Activated naive CD4-positive, alpha-beta T cell treated with Interleukin-2 at 50 U/mL for 16 hours (primary cell): ENCODE data around the gene LYRM4.

Experiments
- DNase-seq: peaks from one replicate; pipeline ENCODE4 v3.0.0-alpha.2; 2020

Gene LYRM4

DNA sequence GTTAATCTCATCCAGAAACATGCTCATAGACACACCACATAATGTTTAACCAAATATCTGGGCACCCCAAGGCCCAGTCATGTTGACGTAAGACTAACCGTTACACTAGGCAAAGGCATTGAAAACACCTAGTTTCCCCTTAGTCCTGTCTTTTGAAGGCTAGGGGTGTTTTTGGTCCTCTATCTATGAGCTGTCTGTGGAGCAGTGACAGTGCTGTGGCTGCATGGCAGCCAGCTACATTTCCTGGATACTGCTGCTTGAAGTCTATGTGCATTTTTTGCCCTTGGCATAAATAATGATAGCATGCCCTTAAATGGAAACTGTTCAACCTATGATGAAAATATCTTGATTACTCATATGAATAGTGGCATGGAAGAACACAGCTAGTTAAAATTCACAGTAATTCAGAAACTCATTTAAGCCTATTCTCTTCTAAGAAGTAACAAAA lies 19.2 kb upstream of the LYRM4 start:
- peak; percentile 42 for DNase-seq

DNA sequence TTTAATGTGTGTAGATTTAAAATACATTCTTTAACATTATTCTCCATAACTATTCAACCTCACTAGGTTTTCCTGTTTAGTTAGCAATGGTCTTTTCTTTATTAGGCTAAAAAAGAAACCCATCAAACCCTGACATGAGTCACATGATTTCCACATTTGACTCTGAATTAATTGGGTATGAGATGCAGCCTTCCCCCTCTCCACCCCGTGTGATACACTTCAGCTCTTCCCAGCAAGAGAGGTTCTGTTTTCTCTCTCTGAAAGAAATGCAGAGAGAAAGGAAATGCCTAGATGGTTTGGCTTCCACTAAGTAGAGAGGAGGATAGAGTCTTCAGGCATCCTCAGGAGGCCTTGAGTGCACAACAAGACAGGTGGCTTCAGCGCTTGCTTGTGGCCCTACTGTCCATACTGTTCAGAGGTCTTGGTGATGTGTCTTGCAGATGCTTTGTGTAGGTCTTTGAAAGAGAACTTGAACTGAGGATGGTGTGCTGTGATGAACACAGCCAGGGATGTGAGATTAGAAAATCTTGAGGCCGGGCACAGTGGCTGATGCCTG lies 17.9 kb upstream of the LYRM4 start:
- DNase-seq = no peak

DNA sequence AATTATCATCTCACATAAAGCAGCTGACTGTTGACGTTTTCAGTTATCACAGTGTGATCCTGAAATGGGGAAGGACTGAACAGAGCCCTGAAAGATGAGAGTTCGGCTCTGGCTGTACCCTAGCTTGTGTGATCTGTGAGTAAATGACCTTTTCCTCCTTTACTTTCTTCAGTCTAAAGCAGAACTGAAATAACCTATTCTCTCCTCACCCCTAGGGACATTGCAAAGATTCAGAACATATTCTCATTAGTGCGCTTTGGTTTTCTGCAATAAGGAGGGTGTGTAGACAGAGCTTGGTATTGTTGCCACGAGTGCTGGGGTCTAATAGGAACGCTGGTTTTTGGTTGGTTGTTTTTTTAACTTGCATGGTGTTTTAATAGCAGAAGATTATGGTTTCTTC lies 17.3 kb upstream of the LYRM4 start:
- DNase-seq = no peak

DNA sequence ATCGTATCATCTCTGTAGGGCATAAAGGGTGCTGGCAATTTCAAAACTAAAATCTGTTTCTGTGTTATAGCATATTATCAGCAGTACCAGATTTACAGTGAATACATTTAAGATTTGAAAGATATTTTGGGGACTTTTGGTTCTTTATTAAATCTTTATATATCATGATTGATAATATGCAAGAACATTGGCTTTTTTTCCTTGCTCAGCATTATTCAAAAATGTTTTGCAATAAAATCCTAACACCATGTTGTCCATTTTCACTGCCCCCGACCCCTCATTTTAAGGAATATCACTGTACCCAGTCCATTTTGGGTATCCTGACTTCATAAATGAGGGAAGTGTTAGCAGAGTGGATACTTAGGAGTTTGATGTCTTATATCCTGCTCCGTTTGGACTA lies 16.8 kb upstream of the LYRM4 start:
- no peak for DNase-seq

DNA sequence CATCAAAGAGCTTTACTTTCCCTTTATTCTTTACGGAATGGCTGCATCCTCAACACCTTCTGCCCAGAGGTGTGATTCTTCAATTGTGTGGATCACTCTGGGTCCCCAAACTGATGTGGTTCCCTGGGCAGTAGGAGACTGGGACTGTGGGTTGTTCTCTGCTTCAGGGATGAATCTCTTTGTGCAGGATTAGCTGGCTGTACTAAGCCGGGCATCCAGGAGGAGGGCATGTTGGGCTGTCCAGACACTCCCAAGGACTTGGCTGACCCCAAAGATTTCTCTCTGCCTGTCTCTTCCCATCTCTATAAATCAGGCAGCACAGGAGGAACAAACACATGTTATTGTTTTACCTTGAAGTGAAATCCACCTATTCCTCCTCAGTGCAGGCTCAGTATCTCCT lies 15.8 kb upstream of the LYRM4 start:
- no peak for DNase-seq

DNA sequence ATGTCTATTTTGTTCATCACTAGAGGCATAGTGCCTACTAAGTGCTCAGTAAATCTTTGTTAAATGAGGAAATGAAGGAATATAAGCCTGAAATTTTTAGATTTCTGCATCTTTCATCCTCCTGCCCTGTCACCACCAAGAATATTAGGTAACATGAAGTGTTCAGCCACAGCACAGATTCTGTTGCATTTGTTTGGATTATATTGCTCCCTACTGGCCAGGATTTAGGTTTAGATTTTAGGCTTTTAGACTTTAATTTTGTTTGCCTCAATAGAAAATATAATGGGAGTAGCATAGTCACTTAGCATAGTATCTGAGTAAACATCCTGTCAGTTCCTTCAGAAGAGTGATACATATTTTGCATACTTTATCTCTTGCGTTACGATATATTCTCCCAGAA lies 14.7 kb upstream of the LYRM4 start:
- no peak for DNase-seq

DNA sequence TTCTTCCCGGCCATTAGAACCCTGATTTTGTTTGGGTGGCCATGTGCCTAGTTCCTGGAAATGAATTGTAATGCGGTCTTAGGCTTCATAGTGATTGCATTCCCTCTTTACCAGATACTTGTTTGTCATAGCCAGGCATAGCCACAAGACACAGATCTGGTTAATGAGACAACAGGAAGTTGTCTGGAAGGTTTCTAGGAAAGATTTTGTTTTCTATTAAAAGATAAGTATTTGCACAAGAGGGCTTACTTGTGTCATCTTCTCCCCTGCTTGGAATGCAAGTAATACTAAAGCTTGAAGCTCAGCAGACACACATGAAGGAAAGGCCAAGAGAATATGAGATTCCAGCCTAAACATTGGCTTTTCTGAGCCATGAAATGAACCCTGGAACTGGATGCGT lies 13.5 kb upstream of the LYRM4 start:
- no peak for DNase-seq

DNA sequence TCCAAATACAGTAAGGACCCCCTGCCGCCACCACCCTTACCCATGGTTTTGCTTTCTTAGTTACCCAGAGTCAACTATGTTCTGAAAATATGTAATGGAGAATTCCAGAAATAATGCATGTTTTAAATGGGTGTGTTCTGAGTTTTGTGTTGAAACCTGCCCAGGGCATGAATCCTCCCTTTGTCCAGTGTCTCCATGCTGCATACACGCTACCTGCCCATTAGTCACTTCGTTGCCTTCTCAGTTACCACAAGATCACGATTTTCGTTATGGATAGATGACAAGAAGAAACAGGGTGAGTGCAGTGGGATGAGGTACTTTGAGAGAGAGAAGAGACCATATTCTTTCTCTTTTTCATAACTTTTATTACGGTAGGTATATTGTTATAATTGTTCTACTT lies 11.2 kb upstream of the LYRM4 start:
- DNase-seq = no peak

DNA sequence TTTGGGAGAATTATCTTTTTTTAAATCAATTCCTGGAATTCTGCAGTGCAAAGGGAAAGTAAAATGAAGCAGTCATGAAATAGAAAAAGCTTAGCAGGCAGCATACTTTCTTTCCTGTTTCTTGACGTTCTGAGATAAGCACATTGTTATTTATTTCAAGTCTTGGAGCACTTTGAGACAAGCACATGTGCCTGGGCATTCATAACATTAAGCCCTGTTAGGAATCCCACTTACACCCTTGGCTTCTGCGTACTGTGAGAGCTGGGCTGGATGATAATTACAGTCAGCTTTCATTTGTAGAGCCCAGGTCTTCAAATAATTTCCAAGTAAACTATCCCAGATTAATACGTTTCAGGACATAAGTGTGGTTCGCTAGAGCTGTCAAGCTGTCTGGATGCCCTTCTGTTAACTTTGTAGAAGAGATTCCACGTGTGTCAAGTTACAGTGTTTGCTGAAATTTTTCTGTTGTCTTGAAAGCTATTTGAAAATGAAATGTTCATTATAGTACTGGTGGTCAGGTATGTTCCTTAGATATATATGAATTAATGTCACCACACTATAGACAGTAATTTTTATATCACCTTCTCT lies 9.4 kb upstream of the LYRM4 start:
- DNase-seq = no peak

DNA sequence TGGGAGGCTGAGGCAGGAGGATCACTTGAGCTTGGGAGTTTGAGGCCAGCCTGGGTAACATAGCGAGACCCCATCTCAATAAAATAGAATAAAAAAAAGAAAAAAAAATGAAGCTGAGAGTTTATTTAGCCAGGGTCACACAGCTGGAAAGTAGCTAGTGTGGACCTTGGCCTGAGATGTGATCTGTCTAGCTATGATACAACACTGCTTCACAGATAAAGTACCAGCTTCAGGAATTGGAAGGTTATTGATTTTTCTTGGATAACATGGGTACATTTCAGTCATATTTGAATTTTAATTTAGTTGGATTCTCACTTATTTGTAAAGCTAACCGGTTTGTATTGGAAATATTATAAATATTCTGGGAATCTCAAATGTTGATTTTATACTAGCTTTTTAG lies 5.7 kb upstream of the LYRM4 start:
- no peak for DNase-seq

DNA sequence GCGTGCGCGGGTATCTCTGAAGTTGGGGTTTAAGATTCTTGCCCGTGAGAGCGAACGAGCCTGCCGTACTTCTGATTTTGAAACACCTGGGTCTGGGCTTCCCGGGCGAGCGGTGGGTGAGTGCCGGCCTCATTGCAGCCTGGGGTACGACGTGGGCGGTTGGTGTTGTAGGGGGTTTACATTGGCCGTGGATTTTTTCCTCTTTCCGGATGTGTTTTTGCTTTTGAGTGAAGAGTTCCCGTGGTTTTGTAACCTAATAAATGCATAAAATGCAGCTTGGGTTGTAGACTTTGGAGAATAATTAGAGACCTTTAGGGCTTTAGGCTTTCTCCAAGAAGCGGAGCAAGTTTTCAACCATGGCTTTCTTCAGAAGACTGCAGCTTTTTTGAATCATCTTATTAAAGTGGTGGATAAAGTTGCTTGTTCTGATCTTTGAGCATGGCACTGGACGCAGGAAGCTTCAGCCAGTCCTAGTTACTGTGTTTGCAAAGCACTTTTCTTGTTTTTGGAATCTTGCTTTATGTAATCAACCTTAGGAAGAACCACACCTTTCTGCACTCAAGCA lies 877 bp upstream of the LYRM4 start:
- DNase-seq = no peak

DNA sequence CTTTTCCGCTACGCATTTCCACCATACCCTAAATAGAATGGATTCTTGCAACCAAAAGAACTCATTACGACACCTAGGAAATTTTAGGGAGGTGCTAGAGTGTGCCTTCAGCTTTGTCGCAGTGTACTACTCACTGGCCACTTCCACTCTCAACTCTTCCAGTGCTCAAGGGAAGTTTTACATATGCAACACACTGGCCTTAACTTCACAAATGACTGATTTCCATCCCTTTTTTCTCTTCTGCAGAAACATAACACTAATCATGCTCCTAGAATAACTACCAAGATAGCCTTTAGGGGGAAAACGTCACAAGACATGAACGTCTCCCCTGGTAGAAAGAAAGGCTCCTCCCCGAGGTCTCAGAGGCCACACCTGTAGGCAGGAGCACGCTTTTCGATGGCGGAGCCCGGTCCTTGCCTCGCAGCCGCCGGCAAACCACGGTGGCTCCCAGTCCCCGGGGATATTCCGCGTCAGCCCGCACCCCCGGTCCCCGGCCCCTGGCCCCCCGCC lies 584 bp downstream of the LYRM4 start:
- DNase-seq = peak; percentile 82

DNA sequence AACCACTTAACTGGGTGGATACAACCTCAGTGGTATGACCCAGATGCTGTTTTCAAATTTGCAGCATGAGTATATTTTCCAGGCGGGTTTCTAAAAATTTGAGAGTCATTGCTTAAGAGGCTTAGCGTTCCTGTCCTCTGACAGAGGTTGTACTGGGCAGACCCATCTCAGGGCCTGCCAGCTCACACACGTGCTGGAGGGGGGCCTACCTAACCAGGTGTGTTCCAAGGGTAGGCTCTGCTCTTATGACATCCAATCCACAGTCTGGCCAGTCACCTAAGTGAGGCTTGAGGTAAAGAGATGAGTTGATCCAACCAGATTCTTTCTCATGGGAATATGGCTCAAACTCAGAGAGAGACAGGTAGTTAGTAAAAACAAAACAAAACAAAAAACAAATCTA lies 1.3 kb downstream of the LYRM4 start:
- DNase-seq = no peak

DNA sequence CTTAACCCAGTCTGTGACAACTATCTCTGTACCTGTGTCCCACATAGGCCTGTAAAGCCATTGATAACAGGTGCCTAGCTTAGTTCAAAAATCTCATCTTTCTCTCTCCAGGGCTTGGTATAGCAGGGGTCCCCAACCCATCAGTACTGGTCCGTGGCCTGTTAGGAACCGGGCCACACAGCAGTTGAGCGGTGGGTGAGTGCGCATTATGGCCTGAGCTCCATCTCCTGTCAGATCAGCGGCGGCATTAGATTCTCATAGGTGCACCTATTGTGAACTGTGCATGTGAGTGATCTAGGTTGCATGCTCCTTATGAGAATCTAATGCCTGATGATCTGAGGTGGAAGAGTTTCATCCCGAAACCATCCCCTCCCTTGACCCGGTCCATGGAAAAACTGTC lies 3.4 kb downstream of the LYRM4 start:
- no peak for DNase-seq

DNA sequence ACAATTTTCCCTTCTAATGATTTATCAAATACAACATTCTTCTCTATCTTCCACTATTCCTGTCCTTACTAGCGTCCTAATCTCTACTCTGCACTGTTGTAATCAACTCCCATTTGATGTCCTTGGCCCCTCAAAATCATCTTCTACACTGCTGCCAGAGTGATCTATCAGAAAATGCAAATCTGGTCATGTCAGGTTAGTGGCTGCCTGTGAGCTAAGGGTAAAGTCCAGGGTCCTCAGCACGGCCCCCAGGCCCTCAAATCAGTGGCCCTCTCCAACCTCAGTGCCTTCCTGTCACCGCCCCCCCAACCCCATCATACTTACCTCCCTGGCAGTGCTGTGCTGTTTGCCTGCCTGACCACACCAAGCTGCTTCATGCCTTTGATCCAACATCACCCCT lies 3.8 kb downstream of the LYRM4 start:
- no peak for DNase-seq

DNA sequence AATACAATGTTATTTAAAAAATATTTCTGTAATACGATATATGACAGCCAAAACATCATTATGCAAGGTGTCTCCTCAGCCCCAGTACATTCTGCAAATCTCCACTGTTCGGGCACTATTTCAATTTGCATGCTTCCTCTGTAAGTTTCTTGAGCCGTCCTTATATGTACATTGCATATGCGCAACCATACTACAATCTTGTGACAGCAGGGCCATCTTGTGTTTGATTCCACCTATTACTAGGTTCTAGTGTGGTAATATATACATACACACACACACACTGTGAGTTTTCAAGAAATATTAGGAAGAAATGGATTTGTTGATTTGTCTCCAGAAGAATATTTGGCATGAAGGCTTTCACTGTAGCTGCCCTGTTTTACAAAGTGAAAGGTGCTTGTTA lies 9.8 kb downstream of the LYRM4 start:
- no peak for DNase-seq

DNA sequence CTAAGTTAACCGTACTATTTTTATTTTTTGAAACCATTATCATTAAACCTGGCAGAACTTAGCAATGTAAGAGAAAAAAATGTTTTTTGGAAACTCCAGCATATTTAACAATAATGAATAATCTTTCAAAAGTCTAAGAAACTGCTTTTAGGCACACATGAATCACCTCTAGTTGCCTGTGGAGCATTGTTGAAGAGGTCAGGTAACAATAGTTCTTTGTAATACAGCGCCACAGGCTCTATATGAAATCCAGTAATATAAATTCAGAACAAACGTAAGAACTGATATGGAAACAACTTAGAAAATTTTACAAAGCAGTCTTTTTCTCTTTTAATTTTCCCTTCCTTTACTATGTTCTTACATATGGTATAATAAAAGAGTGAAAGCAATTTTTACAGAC lies 10.3 kb downstream of the LYRM4 start:
- no peak for DNase-seq

DNA sequence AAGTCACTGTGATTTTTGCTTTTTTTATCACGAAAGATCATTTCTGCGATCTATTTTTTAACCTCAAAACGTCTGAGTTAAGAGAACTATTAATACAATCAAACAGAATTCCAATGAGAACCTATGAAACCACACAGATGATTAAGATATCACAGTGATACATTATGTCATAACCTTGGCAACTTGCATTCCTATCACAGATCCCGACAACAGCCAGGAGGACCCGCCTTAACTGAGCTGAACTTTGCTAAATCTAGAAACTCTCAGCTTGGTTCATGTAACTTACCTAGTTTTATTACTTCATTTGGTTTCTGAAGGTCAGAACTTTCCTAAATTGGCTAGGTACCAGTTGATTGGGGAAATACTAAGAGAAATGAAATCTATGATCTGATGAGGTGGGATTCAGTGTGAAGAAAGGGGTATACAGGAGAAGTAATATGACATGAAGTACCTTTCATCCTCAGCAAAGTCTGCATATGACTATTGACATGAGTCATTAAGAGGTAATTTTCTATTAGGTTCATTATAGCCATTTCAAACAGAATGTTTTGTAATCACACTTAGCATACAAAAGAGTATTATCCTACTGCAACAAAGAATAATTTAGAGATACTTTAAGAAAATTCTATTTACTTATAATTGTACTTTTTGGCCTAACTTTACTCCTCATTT lies 11.2 kb downstream of the LYRM4 start:
- no peak for DNase-seq

DNA sequence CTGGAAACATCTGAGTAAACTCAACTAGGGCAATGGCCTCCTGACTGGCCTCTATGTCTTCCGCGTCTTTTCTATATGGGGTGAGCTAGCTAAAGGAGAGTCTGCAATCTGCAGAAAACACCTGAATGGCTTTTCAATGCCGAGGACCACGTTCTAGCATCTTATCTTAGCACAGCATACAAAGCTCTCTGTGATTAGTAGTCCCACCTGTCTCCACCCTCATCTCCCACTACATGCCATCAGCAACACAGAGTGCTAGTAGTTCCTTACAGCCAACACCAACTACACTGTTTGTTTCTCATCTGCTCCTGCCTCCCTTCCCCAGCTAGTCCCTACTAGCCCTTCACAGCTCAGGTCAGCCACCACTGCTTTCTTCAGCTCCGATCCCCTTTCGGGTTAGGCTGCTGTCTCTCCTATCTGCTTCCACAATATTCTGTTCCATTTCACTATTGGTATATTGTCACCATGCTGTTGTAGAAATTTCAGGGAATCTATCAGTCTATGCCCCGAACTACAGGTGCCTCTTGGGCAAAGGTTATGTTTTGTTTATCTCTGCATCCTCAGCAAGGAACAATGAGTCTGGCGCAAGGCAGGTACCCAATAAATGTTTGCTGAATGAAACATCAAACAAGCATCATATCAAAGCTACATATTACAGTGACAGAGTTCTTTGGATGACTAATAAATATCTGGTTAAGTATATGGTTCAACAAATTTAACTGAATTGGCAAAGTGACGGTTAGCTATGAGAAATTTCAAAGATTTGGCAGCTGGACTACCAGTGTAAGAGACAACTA lies 12.2 kb downstream of the LYRM4 start:
- no peak for DNase-seq

DNA sequence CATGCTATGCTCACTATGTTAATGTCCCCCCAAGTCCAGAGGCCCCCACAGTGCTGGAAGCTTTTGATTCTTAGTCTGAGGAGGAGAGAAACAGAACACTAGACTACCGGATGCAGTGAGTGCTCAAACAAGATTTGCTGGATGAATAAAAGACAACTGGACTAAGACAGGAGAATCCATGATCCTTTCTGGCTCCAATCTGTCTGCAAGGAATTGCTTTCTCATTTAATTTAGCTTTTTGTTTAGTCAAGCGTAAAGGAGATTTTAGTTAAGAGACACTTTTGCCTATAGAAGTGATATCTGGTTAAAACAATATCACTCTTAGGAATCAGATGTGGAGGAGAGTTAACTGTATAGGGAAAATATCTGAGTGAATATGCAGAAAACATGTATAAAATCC lies 13.5 kb downstream of the LYRM4 start:
- no peak for DNase-seq

DNA sequence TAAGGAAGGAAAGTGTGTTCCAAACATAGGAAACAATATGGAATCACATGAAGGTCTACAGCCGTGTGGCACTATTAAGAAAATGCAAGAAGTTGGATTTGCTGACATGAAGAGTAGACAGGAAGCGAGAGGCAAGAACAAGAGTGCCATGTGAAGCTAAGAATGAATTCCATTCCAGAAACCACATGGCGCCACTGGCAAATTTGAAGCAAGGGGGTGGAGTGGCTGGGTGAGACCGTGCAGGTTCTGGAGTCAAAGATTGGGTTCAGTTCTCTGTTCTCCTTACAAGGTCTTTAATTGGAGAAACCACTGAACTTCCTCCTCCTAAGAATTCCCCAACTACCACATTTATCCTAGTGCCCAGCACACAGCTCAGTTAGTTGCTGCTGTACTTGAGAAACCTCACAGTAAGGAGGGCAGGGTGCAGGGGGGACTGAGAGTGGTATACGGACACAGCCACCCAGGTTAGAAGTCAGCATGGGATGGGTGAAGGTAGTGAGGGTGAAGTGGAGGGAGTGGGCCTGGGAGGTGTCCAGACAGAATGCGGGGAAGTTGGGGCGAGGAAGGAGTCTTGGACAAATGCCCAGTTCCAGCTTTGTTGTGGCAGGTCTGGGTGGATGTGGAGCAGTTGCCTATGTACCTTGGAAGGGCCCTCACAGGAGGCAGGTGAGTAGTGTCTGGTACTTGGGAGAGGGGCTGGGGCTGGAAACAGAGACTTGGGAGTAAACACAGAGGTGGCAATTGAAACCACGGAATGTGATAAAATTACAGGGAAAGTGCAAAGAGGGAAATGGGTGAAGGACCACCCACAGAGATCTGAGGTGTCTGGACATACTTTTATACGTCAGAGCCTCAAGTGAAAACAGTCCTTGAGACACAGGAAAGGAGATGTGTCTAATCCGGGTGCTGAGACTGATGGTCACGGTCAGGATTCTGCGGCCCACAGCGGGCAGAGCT lies 14.3 kb downstream of the LYRM4 start:
- no peak for DNase-seq

DNA sequence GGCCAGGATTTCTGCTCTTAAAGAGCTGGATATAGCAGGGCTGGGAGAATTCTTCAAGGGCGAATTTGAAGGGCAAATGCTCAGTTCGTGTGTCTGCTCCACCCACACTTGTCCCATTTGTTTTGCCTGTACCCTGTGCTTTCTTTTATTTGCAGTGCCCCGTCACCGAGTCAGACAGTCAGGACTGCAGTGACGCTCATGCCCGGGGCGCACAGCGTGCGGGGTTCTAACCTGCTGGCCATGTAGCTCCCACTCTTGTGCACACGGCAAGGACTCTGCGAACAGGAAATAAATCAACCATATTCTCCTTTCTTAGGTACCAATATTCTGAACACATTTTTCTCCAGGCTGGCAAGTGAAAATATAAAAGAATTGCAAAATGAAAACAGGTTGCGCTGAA lies 17.7 kb downstream of the LYRM4 start:
- DNase-seq = no peak
